CD4-positive, alpha-beta T cell treated with Interleukin-4 for 1 hour (primary cell): ENCODE results near the gene ATP6V0E2.
A peak's percentile ranks its signal among the peaks of the same experiment; 100 is the strongest.
"Not testable (repeated sequence)": the region's sequence is repeated elsewhere in the genome, so short reads cannot be mapped to it uniquely, and the experiment has no call there.

Source experiments
- DNase-seq, 2 donors: peaks; one replicate each; pipeline ENCODE4 v3.0.0-alpha.2; 2020 to 2022

The ATP6V0E2 gene

DNA sequence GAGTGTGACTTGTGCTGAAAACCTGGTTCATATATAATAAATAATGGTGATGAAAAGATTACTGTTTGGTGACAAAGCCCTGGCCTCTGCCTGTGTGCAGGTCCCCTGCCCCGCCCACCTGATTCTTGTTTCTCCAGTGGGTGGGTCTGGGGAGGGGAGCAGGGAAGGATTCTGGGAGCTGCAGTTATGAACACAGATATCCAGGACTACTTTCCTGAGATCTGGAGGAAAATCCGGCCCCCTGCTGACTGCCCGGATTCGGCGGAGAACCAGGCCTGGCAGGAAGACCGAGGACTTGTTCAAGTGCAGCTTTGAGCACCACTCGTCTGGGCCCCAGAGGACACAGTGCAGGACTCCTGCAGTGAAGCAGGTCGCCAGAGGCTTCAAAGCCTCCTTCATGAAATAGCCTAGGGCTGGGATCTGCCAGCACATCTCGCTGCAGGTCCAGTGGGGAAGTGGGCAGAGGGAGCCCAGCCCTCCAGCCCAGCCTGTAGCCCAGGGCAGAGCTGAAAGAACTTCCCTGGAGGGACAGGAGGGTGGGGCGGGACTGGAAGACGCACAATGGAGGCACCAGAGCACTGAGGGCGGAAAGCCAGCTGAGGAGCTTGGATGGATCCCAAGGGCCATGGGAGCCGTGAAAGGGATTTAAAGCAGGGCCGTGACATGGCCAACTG is 7.0 kb downstream of the ATP6V0E2 start:
- DNase-seq, result no peak

DNA sequence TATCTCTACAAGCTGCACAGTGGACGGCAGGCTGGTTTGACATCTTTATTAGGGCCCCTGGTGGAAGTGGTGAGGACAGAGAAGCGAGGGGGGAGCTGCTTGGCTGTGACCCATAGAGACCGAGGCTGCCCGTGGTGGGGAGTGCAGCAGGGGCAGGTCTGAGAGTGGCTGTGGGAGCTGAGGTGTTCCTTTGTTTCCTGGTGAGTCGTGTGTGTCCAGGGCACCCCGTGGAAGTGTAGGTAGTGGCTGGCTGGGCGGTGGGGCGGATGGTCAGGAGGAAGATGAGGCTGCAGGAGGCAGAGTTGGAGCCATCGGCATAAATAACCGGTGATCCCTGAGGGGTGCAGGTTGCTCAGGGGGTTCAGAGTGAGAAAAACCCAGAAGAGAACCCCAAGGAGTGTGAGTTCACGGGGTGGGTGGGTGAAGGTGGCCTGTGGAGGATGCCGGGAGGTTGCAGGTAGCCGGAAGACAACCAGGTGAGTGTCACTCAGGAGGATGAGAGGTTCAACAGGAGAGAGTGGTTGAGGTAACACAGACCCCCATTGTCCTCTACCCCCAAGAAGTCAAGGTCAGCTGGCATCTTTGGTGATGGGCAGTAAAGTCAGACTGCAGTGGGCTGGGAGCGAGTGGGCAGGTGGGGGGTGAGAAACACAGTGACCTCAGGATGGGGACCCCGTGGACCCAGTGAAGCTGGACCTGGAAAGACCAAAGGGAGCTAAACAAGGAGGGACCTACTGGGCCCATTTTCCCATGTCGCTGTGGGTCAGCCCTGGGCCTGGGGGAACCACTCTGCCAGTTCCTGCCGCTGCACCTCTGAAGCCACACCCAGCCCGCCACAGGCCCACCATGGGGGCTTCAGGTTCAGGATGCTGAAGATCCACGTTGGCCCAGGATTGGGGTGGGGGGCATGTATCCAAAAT is 7.8 kb downstream of the ATP6V0E2 start:
- DNase-seq, result no peak

GRCh38 chr7:149882248-149883047 is 8.7 kb downstream of the ATP6V0E2 start:
- DNase-seq, result no peak

GRCh38 chr7:149883048-149883438 is 9.3 kb downstream of the ATP6V0E2 start:
- no peak for DNase-seq

DNA sequence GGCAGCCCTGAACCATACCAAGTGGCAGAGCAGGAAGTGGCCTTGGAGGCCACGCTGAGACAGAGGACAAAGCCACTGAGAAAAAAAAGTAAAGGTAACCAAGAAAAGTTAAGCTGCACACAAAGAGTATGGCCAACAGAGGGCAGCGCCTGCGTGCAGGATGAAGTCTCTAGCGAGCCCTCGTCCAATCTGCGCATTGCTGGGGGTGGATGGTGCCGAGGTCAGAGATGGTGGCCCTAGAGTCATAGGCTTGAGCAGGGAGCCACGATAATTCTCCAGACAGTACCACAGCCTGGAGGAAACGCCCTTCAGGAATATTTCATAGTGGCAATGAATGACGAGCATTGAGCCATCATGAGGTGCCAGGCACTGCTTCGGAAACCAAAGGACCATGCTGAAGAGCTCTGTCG is 9.7 kb downstream of the ATP6V0E2 start:
- DNase-seq, result peak; percentile 56 to 62

DNA sequence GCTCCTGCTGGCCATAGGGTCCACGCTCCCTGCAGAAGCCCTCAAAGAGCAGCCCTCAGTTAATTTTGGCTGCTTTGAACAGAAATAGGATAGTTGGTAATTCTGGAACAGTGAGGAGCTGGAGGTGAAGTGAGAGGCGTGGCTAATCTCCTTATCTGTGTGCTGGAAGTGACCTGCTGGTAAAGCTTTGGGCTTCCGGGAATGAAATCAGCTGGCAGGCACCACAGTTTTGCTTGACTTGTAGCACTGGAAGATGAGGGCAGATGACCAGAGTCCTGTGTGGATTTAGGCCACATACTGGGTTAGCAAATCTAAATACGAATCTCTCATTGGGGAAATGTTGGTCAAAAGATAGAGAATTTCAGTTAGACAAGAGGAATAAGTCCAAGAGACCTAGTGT is 10.2 kb downstream of the ATP6V0E2 start:
- no peak for DNase-seq

- DNase-seq, result no peak
Observed at GRCh38 chr7:149884541-149884940, 10.8 kb downstream of the ATP6V0E2 start.

- DNase-seq, result no peak
Observed at GRCh38 chr7:149885191-149886017, 11.6 kb downstream of the ATP6V0E2 start.

- DNase-seq, result no peak
Observed at GRCh38 chr7:149886018-149886415, 12.2 kb downstream of the ATP6V0E2 start.

DNA sequence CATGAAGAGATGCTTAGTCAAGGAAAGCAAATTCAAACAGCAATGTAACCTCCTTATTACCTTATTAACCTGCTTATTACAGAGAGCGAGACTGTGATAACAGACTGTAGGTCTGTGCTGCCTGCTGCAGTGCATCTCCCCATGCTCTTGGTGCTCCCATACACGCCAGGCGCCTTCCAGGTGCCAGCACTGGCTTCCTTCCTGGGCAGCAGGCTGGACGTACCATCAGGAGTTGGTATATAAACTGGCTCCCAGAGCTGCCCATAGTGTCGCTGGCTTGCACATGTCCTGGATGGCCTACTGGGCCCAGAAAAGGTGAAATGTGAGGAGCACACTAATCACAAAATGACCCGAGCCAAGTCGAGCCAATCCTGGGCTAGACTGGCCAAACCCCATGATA is 13.5 kb downstream of the ATP6V0E2 start:
- DNase-seq, result no peak

GRCh38 chr7:149890715-149891114 is 16.9 kb downstream of the ATP6V0E2 start:
- DNase-seq, result not testable (repeated sequence)

DNA sequence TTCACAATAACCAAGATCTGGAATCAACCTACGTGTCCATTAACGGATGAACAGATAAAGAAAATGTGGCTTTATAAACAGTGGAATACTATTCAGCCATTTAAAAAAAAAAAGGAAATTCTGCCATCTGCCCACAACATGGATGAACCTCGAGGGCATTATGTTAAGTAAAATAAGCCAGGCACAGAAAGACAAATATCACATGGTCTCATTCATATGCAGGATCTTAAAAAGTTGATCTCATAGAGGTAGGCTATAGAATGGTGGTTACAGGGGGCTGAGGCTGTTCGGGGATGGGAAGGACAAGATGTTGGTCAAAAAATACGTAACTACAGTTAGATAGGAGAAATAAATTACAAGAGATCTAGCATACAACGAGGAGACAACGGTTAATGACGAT is 21.2 kb downstream of the ATP6V0E2 start:
- DNase-seq, result not testable (repeated sequence)

DNA sequence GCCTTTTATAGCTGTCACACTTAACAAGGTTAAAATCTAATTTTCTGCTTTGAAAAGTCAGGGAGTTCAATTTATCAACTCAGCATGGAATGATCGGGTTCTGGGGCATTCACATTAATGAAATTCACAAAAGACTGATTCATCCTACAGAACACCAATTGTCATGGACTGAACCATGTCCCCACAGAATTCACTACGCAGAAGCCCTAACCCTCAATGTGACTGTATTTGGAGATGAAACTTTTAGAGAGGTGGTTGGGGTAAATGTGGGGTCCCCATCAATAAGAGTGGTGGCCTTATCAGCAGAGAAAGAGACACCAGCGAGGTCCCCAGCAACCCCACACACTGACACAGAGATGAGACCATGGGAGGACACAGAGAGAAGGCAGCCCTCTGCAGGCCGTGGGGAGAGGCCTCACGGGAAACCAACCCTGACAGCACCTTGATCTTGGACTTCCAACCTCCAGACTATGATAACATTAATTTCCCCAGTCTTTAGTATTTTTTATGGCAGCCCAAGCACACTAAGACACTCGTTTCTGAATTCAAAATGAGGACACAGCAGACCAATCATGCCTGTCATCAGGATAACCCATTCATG is 34.1 kb downstream of the ATP6V0E2 start:
- DNase-seq, result not testable (repeated sequence)

DNA sequence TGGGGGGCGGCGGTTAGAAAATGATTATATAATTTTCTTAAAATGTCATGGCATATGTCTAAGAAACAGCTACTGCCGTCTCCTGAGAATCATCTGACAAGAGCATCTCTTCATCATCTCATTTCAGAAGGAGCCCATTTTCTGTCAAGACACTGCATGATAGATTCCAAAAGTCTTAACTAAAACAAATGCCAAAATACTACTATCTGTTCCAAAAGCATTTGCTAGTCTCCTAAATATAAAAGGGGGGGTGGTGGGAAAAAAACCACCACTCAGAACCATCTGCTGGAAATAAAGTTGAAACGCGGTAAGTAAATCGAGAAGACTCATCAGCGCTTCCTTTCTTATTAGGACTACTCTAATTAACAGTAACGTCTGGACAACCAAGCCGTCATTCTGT is 36.5 kb downstream of the ATP6V0E2 start:
- DNase-seq, result not testable (repeated sequence)

GRCh38 chr7:149912126-149912525 is 38.4 kb downstream of the ATP6V0E2 start:
- DNase-seq, result not testable (repeated sequence)

DNA sequence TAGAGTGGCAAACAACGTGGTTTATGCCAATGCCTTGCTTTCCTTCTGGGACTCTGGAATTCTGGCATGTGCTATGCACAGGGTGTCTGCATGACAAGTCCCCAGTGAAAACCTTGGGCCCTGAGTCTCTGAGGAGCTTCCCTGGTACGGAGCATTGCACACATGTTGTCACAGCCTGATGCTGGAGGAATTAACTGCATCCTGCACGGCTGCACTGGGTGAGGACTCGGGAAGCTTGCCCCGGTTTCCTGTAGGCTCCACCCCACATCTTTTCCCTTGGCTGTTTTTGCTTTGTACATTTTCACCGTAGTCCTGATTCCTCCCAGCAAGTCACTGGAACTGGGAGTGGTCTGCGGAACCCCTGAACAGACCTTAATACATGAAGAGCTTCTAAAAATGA is 52.6 kb downstream of the ATP6V0E2 start:
- not testable (repeated sequence) for DNase-seq
